Omental fat pad (tissue), 4 donors: ENCODE results near the gene OR5F1. TPM values are rescaled to one million over a fixed set of nuclear protein-coding genes. Genes with fewer than 3 reads are reported as not detected.

ENCODE experiments used
- ATAC-seq: fragments of 150-250 bp; one replicate; pipeline ENCODE4 v1.9.1; 2016; ENCODE audit warnings: mild to moderate bottlenecking, moderate library complexity; ENCODE audit not compliant: low FRiP score
- DNase-seq: peaks from one replicate; pipeline ENCODE4 v3.0.0-alpha.2; 2019; ENCODE audit warnings: low spot score
- CTCF ChIP-seq, 3 donors: fragments of 450-650 bp; IDR thresholded peaks; one replicate each; pipeline ENCODE4 v1.5.1; 2016 to 2017; ENCODE audit warnings: antibody characterized with exemption in 3 of 3, mild to moderate bottlenecking in 3 of 3, moderate library complexity in 2 of 3
- total RNA-seq, 4 donors: library from RNA; depleted of rRNA; stranded (reverse); fragments of >200 nt; gene quantifications; one replicate each; pipeline ENCODE4 v1.1.0, GENCODE V29; 2016

OR5F1 gene
- total RNA-seq, 4 donors from 2014 or later: not detected

GRCh38 chr11:55966391-55966790 lies 28.0 kb downstream of the OR5F1 start:
- no peak for TF ChIP-seq CTCF (IDR thresholded peaks at IDR 0.05)
- DNase-seq (no peak), ATAC-seq (no peak)

- no peak for TF ChIP-seq CTCF (IDR thresholded peaks at IDR 0.05)
- ATAC-seq (no peak), DNase-seq (no peak)
Measured at GRCh38 chr11:55956521-55956920, 37.9 kb downstream of the OR5F1 start.

- DNase-seq: no peak
- ATAC-seq: no peak
- TF ChIP-seq CTCF (IDR thresholded peaks at IDR 0.05): no peak
Measured at GRCh38 chr11:55949330-55949729, 45.1 kb downstream of the OR5F1 start.

Other genes starting within 250 kb of the OR5F1 start
- gene OR5D13, start 221.2 kb downstream of the OR5F1 start, total RNA-seq: not detected
- gene OR5D14, start 199.1 kb downstream of the OR5F1 start, total RNA-seq: not detected
- not detected for gene OR5L1, start 183.3 kb downstream of the OR5F1 start, total RNA-seq
- not detected for gene OR5D18, start 175.0 kb downstream of the OR5F1 start, total RNA-seq
- not detected for gene OR5L2, start 167.4 kb downstream of the OR5F1 start, total RNA-seq
- not detected for gene OR5D16, start 155.9 kb downstream of the OR5F1 start, total RNA-seq
- not detected for gene TRIM51, start 111.3 kb downstream of the OR5F1 start, total RNA-seq
- gene OR5W2, start 80.0 kb downstream of the OR5F1 start, total RNA-seq: not detected
- gene OR5I1, start 58.2 kb downstream of the OR5F1 start, total RNA-seq: not detected
- not detected for gene OR10AG1, start 24.7 kb downstream of the OR5F1 start, total RNA-seq
- gene OR5AS1, start 33.0 kb upstream of the OR5F1 start, total RNA-seq: not detected
- not detected for gene OR8I2, start 98.7 kb upstream of the OR5F1 start, total RNA-seq
- not detected for gene OR8H2, start 109.1 kb upstream of the OR5F1 start, total RNA-seq
- not detected for gene OR8H3, start 127.7 kb upstream of the OR5F1 start, total RNA-seq
- not detected for gene OR8J3, start 145.6 kb upstream of the OR5F1 start, total RNA-seq
- gene OR8K5, start 165.7 kb upstream of the OR5F1 start, total RNA-seq: not detected
- gene OR5J2, start 182.0 kb upstream of the OR5F1 start, total RNA-seq: not detected
- gene OR5T2, start 239.6 kb upstream of the OR5F1 start, total RNA-seq: not detected